Middle frontal gyrus (tissue), 1 donor: ENCODE measurements around the gene GPNMB.

ENCODE experiments used
- DNase-seq: peaks from one replicate; pipeline ENCODE4 v3.0.0-alpha.2; 2015; ENCODE audit warnings: low spot score; ENCODE audit errors: extremely low spot score

Gene GPNMB

GRCh38 chr7:23228412-23228811, 18.2 kb upstream of the GPNMB start:
- no peak for DNase-seq

GRCh38 chr7:23230641-23231101, 15.9 kb upstream of the GPNMB start:
- DNase-seq: peak; percentile 44

- no peak for DNase-seq
Measured at GRCh38 chr7:23232966-23233365, 13.6 kb upstream of the GPNMB start.

- DNase-seq: no peak
Measured at GRCh38 chr7:23234569-23235296, 11.8 kb upstream of the GPNMB start.

GRCh38 chr7:23235813-23236221, 10.8 kb upstream of the GPNMB start:
- DNase-seq: no peak

GRCh38 chr7:23237000-23237399, 9.6 kb upstream of the GPNMB start:
- no peak for DNase-seq

GRCh38 chr7:23238983-23239652, 7.5 kb upstream of the GPNMB start:
- DNase-seq: no peak

- no peak for DNase-seq
Measured at GRCh38 chr7:23239698-23240097, 6.9 kb upstream of the GPNMB start.

- DNase-seq: no peak
Measured at GRCh38 chr7:23242321-23242720, 4.3 kb upstream of the GPNMB start.

- no peak for DNase-seq
Measured at GRCh38 chr7:23242935-23243334, 3.6 kb upstream of the GPNMB start.

GRCh38 chr7:23247046-23247602, 549 bp downstream of the GPNMB start:
- DNase-seq: no peak

GRCh38 chr7:23247603-23248335, 1.2 kb downstream of the GPNMB start:
- no peak for DNase-seq

GRCh38 chr7:23249486-23249885, 2.9 kb downstream of the GPNMB start:
- DNase-seq: no peak

GRCh38 chr7:23254051-23254681, 7.6 kb downstream of the GPNMB start:
- no peak for DNase-seq

- DNase-seq: no peak
Measured at GRCh38 chr7:23256731-23257130, 10.2 kb downstream of the GPNMB start.

GRCh38 chr7:23260371-23260770, 13.8 kb downstream of the GPNMB start:
- DNase-seq: no peak

GRCh38 chr7:23261843-23262452, 15.4 kb downstream of the GPNMB start:
- DNase-seq: no peak

GRCh38 chr7:23264916-23265458, 18.4 kb downstream of the GPNMB start:
- no peak for DNase-seq

- DNase-seq: no peak
Measured at GRCh38 chr7:23266918-23267317, 20.3 kb downstream of the GPNMB start.

- DNase-seq: no peak
Measured at GRCh38 chr7:23267357-23267756, 20.8 kb downstream of the GPNMB start.

GRCh38 chr7:23268167-23268566, 21.6 kb downstream of the GPNMB start:
- no peak for DNase-seq
